ENCODE measurements around the gene METTL22.

Gene METTL22, protein sequence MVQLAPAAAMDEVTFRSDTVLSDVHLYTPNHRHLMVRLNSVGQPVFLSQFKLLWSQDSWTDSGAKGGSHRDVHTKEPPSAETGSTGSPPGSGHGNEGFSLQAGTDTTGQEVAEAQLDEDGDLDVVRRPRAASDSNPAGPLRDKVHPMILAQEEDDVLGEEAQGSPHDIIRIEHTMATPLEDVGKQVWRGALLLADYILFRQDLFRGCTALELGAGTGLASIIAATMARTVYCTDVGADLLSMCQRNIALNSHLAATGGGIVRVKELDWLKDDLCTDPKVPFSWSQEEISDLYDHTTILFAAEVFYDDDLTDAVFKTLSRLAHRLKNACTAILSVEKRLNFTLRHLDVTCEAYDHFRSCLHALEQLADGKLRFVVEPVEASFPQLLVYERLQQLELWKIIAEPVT
- 18.5 to 25.5 (median 21.5) reads per million in 4 experiments for total RNA-seq

DNA sequence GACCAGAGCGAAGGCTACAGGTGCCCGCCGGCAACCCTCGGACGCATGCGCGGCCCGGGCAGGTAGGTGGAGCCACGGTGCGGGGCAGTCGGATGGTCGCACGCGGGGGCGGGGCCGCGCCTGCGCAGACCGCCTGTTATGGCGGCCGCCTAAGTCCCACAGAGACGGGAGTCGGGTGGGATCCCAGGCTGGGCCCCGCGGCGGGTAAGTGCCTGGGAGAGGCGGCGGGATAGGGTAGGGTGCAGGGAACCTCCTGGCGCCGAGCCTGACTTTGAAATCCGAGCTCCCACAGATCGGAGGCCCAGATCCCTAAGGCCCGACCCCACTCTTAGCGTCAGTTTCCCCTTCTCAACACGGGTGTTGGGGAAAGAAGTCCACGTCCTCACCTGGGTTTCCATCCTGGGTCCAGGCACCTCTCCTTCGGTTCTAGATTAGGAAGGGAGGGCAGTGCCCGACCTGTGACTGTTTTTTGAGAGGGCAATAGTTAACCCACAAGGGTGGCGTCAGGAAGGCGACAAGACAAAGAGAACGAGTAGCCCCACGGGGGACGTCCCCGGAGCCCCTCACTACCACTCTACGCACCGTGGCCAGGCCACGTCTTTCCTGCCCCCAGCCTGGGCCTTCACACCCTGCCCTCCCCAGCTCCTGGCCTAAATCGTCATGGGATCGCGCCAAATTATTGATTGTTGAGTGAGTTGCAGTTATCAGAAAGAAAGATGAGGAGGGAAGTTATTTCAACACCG lies at the start of gene METTL22:
Gene METTL22, plus strand, starts transcription at position 127 of the 743 bp plus-strand sequence. CDS start 3,968 bp downstream, outside the sequence.
- DNase-seq = peak; percentile 92

DNA sequence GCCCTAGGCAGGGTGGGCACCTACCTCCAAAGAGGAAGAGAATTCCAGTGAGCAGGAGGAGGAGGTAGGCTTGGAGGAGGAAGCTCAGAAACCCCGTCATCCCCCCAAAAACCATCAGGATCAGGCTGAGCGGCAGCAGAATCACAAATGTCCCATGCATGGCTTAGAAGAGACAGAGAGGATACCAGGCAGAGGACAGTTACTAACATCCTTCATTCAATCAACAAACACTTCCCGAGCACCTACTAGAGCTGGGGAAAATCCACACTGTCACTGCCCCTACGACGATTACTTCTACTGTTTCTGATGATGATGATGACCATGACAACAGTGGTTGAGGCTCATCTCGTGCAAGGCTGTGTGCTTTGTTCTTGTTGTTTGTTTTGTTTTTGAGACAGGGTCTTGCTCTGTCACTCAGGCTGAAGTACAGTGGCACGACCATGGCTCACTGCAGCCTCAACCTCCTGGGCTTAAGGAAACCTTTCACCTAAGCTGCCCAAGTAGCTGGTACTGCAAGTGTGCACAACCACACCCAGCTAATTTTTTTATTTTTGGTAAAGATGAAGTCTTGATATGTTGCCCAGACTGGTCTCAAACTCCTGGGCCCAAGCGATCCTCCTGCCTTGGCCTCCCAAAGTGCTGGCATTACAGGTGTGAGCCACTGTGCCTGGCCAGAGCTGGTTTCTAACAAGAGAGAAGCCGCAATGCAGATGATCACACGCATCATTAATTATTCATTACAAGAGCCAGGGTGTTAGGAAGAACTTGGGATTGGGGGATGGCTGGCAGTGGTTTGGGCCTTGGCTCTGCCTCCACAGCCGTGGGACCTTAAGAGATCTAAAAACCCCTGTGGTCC lies 49.2 kb upstream of the METTL22 start:
- DNase-seq = no peak

DNA sequence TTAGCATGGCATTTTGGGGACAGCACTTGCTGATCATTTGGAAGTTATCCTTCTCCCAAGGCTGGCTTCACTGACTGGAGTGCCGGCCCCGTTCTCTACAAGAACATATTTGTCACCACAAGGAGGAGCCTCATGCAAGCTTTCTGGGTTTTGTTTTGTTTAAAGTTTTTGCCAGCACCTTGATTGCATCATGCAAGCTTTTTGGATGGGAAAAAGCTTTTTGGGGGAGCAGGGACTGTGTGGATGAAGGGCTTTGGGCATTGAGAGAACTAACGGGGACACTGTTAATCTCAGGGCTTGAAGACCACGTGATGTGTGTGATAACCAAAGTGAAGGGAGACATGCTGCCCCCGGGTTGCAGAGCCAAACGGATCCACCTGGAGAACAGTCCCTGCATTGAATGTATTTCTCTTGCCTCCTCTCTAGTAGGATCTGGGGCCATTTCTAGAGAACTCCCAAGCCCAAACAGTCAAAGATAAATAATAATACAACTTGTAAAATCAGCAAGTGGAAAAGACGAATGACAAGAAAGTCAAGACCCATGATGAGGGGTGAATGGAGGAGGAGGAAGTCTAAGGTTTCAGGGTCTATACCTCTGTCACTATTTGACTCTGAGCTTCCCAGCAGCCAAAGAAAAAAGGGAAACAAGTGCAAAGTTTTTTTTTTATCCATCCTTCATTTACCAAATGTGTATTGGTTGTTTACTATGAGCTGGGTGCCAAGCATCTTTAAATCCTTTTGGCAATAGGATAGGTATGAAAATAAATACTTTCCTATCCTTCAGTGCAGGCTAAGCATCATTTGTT lies 48.4 kb upstream of the METTL22 start:
- DNase-seq = no peak

DNA sequence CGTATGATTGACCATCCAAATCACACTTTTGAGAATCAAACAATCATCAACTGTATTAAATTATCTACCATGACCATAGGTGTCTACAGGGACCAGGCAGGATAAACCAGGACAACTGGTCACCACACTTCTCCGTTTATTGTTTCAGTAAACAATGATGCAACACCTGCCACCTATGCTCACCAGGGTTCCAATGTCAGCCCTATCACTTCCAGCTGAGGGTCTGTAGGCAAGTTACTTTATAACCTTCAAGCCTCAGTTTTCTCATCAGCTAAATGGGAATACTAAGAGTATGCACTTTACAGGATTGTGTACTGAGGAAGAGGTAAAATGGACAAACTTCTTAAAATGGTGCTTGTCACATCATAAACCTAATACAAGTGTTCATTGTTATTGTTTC lies 46.1 kb upstream of the METTL22 start:
- DNase-seq = no peak

DNA sequence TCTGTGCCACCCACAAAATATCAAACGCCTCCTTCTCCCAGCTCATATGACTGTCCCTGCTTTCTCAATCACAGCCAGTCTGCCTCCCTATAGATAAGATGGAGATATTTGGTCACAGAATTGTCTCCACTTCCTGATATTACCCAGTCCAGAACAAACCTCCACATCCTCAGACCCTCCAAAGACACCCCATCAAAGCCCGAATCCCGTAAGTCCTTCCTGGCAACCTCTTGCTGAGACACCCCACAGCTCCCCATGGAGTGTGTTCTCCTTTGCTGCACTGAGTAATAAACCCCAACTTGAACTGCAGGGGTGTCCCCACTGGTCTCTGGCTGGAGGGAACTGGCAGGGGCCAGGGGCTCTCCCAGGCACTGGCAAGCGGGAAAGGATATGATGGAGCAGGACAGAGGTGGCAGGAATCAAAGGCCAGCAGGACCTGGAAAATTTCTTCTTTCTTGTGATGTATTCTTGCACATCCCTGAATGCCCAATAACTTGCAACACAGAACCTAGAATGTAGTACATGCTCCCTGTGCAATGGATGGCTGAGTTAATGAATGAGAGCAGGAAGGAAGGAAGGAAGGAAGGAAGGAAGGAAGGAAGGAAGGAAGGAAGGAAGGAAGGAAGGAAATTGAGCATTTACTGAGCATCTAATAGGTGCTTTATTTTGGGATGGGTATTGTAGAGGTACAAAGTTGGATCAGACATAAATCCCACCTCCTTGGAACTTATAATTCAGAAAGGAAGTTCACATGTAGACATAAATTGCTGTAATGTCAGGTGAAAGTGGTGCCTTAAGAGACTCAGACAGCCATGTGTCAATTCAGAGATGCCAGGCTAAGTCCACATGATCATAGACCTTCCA lies 45.1 kb upstream of the METTL22 start:
- DNase-seq = no peak

DNA sequence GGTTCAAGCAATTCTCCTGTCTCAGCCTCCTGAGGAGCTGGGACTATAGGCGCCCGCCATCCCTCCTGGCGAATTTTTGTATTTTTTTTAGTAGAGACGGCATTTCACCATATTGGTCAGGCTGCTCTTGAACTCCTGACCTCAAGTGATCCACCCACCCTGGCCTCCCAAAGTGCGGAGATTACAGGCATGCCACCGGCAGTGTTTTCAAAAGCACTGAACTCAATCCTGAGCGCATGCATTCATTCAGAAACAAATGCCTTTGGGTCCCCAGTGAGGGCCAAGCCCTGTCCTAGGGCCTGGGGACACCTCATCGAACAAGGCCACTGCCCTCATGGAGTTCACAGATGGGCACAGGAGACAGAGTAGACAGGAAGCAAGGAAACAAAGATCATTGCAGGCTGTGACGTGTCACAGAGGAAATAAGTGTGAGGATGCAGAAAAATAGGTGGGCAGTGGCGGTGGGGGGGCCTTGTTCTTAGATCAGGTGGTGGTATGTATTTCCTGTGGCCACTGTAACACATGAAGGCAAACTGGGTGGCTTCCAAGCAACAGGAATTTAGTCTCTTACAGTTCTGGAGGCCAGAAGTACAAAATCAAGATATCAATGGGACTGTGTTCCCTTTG lies 43.7 kb upstream of the METTL22 start:
- DNase-seq = no peak

DNA sequence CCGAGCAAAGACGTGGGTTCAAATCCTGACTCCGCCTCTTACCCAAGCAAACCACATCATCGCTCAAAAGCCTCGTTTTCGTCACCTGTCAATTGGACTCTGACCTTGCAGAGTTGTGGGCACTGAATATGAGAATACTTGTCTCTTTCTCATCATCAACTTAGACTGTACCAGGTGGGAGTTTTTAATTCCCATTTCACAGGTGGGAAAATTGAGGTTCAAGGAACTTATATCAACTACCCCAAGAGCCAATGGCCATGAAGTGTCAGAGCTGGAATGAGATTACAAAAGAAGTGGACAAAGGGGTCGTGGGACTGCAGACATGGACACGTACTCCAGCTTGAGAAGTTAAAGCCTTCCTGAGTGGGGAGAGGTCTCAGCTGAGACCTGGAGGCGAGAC lies 41.9 kb upstream of the METTL22 start:
- no peak for DNase-seq

DNA sequence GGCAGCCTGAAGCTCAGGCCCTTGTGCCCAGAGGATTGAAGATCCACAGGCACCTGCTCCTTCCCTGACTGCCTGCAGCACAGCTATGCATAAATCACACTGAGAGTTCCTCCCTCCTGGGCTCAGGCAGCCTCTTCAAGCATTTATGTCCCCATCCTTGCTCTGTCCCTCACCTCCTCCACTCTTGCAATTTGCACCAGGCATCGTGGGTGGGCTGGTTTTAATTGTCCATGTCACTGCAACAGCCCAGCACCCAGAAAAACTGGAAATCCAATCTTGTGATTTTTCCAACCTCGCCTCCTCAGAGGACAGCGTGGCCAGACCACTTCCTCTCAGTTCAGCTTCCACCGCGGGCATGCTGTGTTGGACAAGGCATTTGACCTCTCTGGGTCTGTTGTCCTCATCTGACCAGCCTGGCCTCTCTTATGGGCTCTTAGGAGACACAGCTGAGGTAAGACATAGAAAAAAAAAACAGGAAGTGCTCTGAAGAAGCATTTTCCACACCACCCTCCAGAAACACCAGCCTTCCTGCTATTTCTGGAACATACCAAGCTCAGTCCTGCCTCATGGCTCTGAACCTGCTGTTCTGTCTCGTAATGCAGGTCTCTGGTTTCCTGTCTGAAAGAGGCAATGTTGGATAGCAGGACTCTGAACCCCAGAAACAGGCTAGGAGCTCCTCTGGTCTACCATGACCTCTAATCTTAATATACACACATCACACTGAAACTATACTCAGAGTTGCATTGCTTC lies 39.5 kb upstream of the METTL22 start:
- DNase-seq = no peak

DNA sequence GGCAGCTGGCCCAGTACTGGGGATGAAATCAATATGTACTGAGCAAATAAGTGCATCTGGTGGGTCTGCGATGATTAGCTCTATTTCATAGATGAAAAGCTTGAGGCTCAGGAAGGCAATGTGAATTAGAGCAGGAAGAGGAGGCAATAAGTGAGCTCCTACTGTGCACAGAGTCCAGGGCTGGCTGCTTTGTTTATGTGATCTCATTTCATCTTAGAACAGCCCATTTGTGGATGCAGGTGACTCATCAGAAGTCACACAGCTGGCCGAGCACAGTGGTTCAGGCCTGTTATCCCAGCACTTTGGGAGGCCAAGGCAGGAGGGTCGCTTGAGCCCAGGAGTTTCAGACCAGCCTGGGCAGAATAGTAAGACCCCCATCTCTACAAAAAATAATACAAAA lies 38.3 kb upstream of the METTL22 start:
- DNase-seq = no peak

DNA sequence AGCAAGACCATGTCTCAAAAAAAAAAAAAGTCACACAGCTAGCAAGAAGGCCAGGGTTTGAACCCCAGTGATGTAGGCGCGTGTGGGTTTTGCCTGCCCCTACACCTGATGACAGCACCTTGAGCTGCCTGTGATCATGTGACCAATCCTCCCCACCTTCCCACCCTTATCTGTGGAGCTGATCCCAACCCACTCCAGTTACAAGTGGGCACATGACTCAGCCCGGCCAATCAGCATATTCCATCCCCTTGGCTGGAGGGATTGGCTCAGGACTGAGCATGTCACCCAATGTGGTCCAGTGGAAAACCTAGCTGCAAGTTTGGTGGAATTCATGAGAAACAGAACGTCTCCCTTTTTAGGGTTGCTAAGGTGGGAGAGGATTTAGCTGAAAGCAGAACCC lies 37.8 kb upstream of the METTL22 start:
- no peak for DNase-seq

DNA sequence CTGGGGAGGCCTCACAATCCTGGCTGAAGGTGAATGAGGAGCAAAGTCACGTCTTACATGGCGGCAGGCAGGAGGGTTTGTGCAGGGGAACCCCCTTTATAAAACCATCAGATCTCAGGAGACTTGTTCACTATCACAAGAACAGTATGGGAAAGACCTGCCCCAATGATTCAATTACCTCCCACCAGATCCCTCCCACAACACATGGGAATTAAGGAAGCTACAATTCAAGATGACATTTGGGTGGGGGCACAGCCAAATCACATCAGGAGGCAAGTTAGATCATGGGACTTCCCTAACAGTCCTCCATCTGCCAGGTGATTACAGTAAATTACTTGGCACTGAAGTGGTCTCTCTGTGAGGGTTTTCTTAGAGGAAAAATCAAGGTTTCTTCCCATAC lies 36.5 kb upstream of the METTL22 start:
- DNase-seq = no peak

DNA sequence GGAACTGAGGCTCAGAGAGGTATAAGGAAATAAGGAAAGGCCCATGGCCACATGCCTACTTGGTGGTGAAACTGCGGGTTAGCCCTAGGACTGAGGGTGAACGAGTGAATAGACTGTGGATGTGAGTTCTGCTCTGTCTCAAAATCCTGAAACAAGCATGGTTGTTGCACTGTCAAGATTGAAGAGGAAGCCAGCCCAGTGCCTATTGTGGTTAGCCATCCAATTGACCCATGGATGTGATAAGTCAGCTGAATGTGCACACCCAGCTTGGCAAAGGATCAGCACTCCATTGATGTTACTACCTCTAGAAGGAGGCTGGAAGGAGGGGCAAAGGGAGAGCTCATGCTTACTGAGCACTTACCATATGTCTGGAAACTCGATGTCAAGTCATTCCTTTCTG lies 35.6 kb upstream of the METTL22 start:
- DNase-seq = no peak

DNA sequence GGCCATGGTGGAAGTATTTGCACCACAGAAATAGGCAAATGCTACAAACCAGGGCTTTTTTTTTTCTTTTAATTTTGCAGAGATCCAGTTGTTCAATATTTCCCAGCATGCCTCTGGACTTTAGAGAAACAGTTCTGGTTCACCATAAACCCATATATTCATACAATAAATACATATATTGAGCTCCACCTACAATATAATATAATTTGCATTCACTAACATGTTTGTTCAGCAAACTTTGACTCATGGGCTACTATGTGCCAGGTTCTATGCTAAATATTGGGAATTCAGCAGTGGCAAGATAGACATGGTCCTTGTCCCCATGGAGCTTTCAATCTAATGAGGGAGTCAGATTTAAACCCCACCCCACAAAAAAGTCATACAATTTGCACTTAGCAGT lies 34.4 kb upstream of the METTL22 start:
- DNase-seq = no peak

DNA sequence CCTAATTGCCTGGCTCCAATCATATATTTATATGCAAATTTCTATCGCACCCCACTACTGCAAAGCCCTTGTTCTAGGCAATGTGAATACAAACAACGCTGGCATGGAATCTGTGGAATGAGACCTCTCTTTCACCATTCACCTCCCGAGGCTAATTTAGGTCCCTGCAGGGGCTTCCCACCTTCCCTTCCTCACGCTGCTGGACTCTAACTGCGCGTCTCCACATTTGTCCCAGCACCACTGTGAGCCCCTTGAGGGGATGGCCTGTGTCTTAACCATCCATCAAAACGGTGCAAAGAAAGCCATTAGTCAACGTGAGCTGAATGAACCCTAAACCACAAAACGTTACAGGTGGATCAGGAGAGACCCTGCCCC lies 32.8 kb upstream of the METTL22 start:
- DNase-seq = no peak

DNA sequence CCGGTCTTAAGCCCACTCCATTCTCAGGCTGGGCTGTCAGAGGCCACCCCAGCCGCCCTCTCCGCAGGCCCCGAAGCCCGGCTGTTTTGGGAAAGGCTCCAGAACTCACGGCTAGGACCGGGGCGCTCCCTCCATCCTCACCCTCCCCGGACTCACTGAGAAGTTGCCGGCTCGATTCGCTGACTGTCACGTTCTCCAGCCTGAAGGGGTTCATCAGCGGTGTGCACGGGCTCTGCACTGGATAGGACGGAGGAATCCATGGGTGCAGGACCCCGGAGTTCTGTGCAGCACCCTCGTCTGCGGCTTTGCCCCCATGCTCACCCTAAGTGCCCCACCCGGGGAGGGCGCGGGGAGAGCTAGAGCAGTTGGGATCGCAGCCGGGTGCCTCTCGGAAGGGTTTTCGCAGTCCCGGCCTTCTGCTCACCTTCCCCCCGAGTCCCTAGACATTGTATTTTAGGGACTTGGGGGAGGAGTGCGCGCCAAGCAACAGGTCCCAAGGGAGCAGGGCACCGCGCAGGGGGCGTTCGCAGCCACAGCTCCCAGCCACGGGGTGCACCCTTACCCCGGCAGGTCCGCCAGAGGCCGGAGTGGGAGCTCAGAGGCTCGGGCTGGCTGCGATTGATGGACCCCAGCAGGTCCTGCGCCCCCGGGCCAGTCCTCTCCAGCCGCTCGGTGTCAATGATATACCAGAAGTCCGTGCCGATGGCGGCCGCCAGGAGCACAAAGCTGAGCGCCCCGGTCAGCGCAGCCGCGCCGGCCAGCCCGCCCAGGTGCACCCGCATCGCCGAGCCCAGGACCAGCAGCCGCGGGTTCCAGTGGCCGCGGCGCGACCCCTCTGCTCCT lies 32.2 kb upstream of the METTL22 start:
- DNase-seq = no peak

DNA sequence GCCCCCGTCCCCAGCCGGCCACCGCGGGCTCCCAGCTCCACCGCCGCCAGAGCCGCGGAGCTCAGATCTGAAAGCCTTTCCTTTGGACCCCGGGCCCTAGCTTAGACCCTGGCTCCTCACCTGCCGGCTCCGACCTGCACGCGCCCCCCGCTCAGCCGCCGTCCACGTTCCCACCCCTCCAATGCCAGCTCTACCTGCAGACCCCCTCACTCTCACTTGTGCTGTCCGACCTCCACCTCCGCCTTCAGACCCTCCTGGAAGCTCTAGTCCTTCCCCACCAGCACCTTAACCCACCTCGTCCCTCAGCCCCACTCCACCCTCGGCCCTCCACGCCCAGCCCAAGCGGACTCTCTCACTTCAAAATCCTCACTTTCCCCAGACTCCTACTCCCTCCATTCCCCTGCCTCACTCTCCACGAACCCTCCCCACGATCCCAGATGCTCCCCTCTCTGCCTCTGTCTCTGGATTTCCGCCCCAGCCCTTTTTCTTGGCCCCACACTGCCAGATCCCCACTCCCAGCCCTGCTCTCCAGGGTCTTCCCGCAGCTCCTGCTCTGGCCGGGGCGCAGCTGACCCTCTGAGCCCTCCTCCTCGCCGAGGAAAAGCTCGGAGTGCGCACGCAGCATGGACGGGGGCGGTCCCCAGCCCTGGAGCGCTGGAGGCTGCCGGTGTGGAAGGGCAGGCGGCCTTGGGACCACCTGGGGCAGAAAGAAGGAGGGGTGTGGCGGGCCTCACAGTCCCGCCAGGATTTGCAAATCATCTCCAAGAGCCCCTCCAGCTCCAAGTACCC lies 31.4 kb upstream of the METTL22 start, which contains the start of gene TMEM114:
Gene TMEM114, minus strand, starts transcription at position 612 of the 789 bp plus-strand sequence. CDS start 673 bp downstream, outside the sequence.
- no peak for DNase-seq

DNA sequence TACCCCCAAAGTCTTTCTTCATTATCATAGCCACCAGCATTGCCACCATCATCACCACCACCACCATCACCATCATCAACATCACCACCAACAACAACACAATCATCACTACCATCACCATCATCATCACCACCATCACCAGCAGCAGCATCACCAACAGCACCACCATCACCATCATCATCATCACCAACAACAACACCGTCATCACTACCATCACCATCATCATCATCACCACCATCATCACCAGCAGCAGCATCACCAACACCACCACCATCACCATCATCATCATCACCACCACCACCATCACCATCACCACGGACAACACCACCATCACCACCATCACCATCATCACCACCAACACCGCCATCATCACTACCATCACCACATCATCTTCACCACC lies 30.7 kb upstream of the METTL22 start:
- no peak for DNase-seq

DNA sequence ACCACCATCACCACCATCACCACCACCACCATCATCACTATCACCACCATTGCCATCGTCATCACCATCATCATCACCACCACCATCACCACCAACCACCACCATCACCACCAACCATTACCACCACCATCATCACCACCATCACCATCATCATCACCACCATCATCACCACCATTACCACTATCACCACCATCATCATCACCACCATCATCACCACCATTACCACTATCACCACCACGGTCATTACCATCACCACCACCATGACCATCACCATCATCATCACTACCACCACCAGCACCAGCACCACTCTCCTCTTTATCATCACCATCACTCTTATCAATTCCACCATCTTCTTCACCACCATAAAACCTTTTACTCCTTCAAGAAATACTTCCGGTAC lies 30.0 kb upstream of the METTL22 start:
- DNase-seq = no peak
